CD4-positive, alpha-beta T cell (primary cell): ENCODE data around the gene SYNE3. TPM values are rescaled to one million over a fixed set of nuclear protein-coding genes. Genes with fewer than 3 reads are reported as not detected.

Source experiments
- ATAC-seq: fragments of 200-7000 bp; cut with Tn5 transposase; one replicate; pipeline ENCODE4 v1.10.0; 2022; ENCODE audit warnings: mild to moderate bottlenecking; ENCODE audit not compliant: poor library complexity
- CTCF ChIA-PET: fragments of 350-600 bp; sonication (Branson Sonifier 250); formaldehyde crosslinking; loops from one replicate; lab custom pipeline; 2021; ENCODE audit warnings: antibody characterized with exemption, inconsistent platforms; lab: Charles Lee
- POLR2A ChIA-PET: fragments of 350-600 bp; sonication (Branson Sonifier 250); formaldehyde crosslinking; loops from one replicate; lab custom pipeline; 2021; ENCODE audit warnings: antibody characterized with exemption, inconsistent platforms; lab: Charles Lee
- DNase-seq, 14 experiments: peaks; one replicate each; pipeline ENCODE4 v3.0.0-alpha.2; 2013 to 2020; ENCODE audit warnings: mixed read lengths in 2 of 14
- H3K27ac ChIP-seq, 2 donors: one replicate each; pipeline versions ENCODE4 v1.5.1 to v1.7.0; 2013; ENCODE audit warnings: low read length in 2 of 2, low read depth in 1 of 2, mild to moderate bottlenecking in 1 of 2
- H3K27me3 ChIP-seq, 2 experiments: 1 replicate in 1 of 2; 2 replicates in 1 of 2; pipeline versions ENCODE4 v1.6.1 to v1.7.0; 2013; ENCODE audit warnings: low read length in 2 of 2, control low read depth in 1 of 2, mild to moderate bottlenecking in 1 of 2, moderate library complexity in 1 of 2; ENCODE audit not compliant: insufficient read depth in 2 of 2, control insufficient read depth in 1 of 2
- H3K36me3 ChIP-seq: one replicate; pipeline ENCODE4 v1.6.1; 2013; ENCODE audit warnings: low read length, control low read depth; ENCODE audit not compliant: insufficient read depth
- H3K4me1 ChIP-seq: one replicate; pipeline ENCODE4 v1.6.1; 2013; ENCODE audit warnings: low read length, control low read depth; ENCODE audit not compliant: insufficient read depth
- H3K4me3 ChIP-seq: one replicate; pipeline ENCODE4 v1.5.1; 2013; ENCODE audit warnings: mild to moderate bottlenecking, low read length, moderate library complexity
- H3K9me3 ChIP-seq, 2 experiments: 1 replicate in 1 of 2; 2 replicates in 1 of 2; pipeline versions ENCODE4 v1.6.1 to v1.7.0; 2013; ENCODE audit warnings: low read length in 2 of 2, mild to moderate bottlenecking in 2 of 2, control low read depth in 1 of 2, moderate library complexity in 1 of 2; ENCODE audit not compliant: control insufficient read depth in 1 of 2, insufficient read depth in 1 of 2
- H3K27ac Mint-ChIP-seq: one replicate; pipeline ENCODE4 v1.8.0; 2020; ENCODE audit warnings: mixed read lengths
- H3K27me3 Mint-ChIP-seq: one replicate; pipeline ENCODE4 v1.8.0; 2021; ENCODE audit warnings: mixed read lengths
- H3K36me3 Mint-ChIP-seq: one replicate; pipeline ENCODE4 v1.8.0; 2021; ENCODE audit warnings: low read depth, mixed read lengths
- H3K4me1 Mint-ChIP-seq: one replicate; pipeline ENCODE4 v1.8.0; 2021; ENCODE audit warnings: low read depth, mixed read lengths
- H3K4me3 Mint-ChIP-seq: one replicate; pipeline ENCODE4 v1.8.0; 2020; ENCODE audit warnings: mild to moderate bottlenecking, mixed read lengths
- H3K9me3 Mint-ChIP-seq: one replicate; pipeline ENCODE4 v1.8.0; 2020; ENCODE audit warnings: mixed read lengths
- intact Hi-C, 2 experiments: fragments of 100-400 bp; cut with DNase I in 1 of 2; cut with micrococcal nuclease in 1 of 2; formaldehyde crosslinking; loops; one replicate each; pipeline versions ENCODE4 v1.15.1 to v1.9.0; 2023 to 2025; cut with DNase I, micrococcal nuclease
- total RNA-seq, 174 experiments: library from RNA in 2 of 174; stranded (reverse) in 2 of 174; gene quantifications; one replicate each; pipeline ENCODE4 v1.2.3 and lab custom pipeline; 2021 to 2026
- TF ChIP-seq, protein P1 (sequence below): fragments of 200-600 bp; IDR thresholded peaks from one replicate; pipeline ENCODE4 v1.8.0; 2022; ENCODE audit warnings: antibody characterized with exemption, mild to moderate bottlenecking

Gene SYNE3
- total RNA-seq, 2 experiments from 2014 or later: 29.4 to 31.4 TPM

GRCh38 chr14:95489214-95490137 lies 27.0 kb downstream of the SYNE3 start:
- Histone ChIP-seq H3K9me3 (no peaks in the 10 kb centered on the region), H3K4me1 (peaks cover 38% of the 10 kb centered on the region), H3K36me3 (peaks cover 12% of the 10 kb centered on the region), H3K4me3 (no peak overlapping the region), H3K27me3 (no peaks in the 10 kb centered on the region), H3K27ac (no peak overlapping the region)
- POLR2A ChIA-PET: interaction anchor here (0.8 kb wide), 1 partner anchor 34 kb away, joined by 3 read pairs; no protein-coding TSS in a partner anchor
- CTCF ChIA-PET: no interaction called here
- Mint-ChIP-seq H3K36me3 (peaks cover 8% of the 10 kb centered on the region), H3K27ac (no peak overlapping the region), H3K27me3 (no peaks in the 10 kb centered on the region), H3K4me3 (no peak overlapping the region), H3K4me1 (peaks cover 78% of the 10 kb centered on the region), H3K9me3 (no peaks in the 10 kb centered on the region)
- intact Hi-C loops: no loop called here
- ATAC-seq (no peak), DNase-seq (no peak)
- TF ChIP-seq, protein P1, sequence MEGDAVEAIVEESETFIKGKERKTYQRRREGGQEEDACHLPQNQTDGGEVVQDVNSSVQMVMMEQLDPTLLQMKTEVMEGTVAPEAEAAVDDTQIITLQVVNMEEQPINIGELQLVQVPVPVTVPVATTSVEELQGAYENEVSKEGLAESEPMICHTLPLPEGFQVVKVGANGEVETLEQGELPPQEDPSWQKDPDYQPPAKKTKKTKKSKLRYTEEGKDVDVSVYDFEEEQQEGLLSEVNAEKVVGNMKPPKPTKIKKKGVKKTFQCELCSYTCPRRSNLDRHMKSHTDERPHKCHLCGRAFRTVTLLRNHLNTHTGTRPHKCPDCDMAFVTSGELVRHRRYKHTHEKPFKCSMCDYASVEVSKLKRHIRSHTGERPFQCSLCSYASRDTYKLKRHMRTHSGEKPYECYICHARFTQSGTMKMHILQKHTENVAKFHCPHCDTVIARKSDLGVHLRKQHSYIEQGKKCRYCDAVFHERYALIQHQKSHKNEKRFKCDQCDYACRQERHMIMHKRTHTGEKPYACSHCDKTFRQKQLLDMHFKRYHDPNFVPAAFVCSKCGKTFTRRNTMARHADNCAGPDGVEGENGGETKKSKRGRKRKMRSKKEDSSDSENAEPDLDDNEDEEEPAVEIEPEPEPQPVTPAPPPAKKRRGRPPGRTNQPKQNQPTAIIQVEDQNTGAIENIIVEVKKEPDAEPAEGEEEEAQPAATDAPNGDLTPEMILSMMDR: no peak

DNA sequence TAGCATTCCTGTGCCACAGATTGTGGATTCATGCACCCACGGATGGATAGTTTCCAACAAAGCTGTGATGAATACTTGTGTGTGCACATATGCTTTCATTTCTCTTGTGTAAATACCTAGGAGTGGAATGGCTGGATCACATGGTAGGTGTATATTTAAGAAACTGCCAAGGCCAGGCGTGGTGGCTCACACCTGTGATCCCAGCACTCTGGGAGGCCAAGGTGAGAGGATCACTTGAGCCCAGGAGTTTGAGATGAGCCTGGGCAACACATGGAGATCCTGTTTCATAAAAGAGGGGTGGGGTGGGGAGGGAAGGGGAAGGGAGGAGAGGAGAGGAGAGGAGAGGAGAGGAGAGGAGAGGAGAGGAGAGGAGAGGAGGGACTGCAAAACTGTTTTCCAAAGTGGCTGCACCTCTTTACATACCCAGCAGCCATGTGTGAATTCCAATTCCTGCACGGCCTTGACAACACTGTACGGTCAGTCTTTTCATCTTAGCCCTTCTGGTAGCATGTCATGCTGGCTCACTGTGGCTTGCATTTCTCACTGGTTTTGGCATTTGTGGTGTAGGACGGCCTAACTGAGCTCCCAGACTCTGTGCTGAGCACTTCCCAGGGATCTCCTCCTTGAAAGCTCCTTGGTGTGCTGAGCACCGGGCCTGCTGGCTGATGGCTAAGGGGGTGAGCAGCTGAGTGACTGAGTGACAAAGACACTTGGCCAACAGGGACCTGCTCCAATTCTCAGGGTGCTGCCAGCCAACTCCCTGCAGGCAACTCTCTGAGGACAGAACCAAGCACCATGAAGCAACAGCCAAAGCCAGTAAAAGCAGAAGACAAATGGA lies 27.9 kb downstream of the SYNE3 start:
- intact Hi-C loops: no loop called here
- Histone ChIP-seq H3K27ac (no peak overlapping the region), H3K9me3 (no peaks in the 10 kb centered on the region), H3K27me3 (no peaks in the 10 kb centered on the region), H3K4me3 (no peak overlapping the region), H3K36me3 (peaks cover 12% of the 10 kb centered on the region), H3K4me1 (peaks cover 42% of the 10 kb centered on the region)
- H3K27me3 Mint-ChIP-seq: no peaks in the 10 kb centered on the region
- CTCF ChIA-PET: interaction anchor here (1.6 kb wide), 1 partner anchor 25 kb away, joined by 3 read pairs; no protein-coding TSS in a partner anchor
- no peaks in the 10 kb centered on the region for H3K9me3 Mint-ChIP-seq
- H3K4me1 Mint-ChIP-seq: peaks cover 80% of the 10 kb centered on the region
- peaks cover 8% of the 10 kb centered on the region for H3K36me3 Mint-ChIP-seq
- peak overlapping the region; percentile 36 for H3K27ac Mint-ChIP-seq
- TF ChIP-seq, protein P1: no peak
- no peak for DNase-seq
- no peak for ATAC-seq
- POLR2A ChIA-PET: interaction anchor here (1.3 kb wide), 1 partner anchor 25 kb away, joined by 3 read pairs; no protein-coding TSS in a partner anchor
- H3K4me3 Mint-ChIP-seq: no peak overlapping the region

- Histone ChIP-seq H3K4me3 (no peak overlapping the region), H3K4me1 (peaks cover 43% of the 10 kb centered on the region), H3K27ac (no peak overlapping the region), H3K36me3 (peaks cover 12% of the 10 kb centered on the region), H3K9me3 (no peaks in the 10 kb centered on the region), H3K27me3 (no peaks in the 10 kb centered on the region)
- intact Hi-C loops: no loop called here
- Mint-ChIP-seq H3K27me3 (no peaks in the 10 kb centered on the region), H3K36me3 (peaks cover 8% of the 10 kb centered on the region), H3K4me1 (peaks cover 78% of the 10 kb centered on the region), H3K4me3 (no peak overlapping the region), H3K9me3 (no peaks in the 10 kb centered on the region), H3K27ac (peak overlapping the region; percentile 36)
- POLR2A ChIA-PET: interaction anchor here (1.3 kb wide), 1 partner anchor 24 kb away, joined by 3 read pairs; no protein-coding TSS in a partner anchor
- DNase-seq (no peak), ATAC-seq (no peak)
- TF ChIP-seq, protein P1: no peak
- CTCF ChIA-PET: interaction anchor here (1.6 kb wide), 1 partner anchor 26 kb away, joined by 3 read pairs; no protein-coding TSS in a partner anchor
Observed at GRCh38 chr14:95487669-95488084, 28.8 kb downstream of the SYNE3 start.
